SH-SY5Y (cell line): ENCODE measurements around the gene CLDN4.

ENCODE experiments used
- GATA2 ChIP-seq: IDR thresholded peaks from 2 replicates; pipeline ENCODE4 v1.6.1; 2011; ENCODE audit warnings: mild to moderate bottlenecking, low read depth, low read length
- GATA3 ChIP-seq: IDR thresholded peaks from 2 replicates; pipeline ENCODE4 v1.6.1; 2011; ENCODE audit warnings: low read depth, mild to moderate bottlenecking, low read length, moderate library complexity

DNA sequence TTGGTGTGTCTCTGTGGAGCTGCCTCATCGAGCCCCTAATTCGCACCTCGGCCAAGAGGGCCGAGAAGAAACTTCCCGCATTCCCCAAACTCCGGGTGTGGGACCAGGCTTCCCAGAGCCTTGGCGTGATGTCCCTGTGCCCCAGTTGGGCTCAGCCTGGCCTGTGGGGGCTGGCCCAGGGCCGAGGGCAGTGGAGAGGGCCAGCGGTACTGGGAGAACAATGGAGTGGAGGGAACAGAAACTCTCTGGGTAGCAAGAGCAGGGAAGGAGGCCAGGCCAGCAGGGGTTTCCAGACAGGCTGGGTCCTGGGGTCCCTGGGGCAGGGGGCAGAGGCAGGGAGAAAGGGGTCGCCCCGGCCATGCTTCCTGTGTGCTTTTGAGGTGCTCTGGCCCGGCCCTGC is 46.2 kb downstream of the CLDN4 start:
- TF ChIP-seq GATA2 (no peak), GATA3 (no peak)
